Activated CD4-positive, alpha-beta T cell treated with anti-CD3 and anti-CD28 coated beads, Interleukin-2, amount 10 ng/mL, durations not matched to agents 7 days and 5 days (primary cell): ENCODE data around the gene NDRG4. TPM values are rescaled to one million over a fixed set of nuclear protein-coding genes. Genes with fewer than 3 reads are reported as not detected.
"Not testable (repeated sequence)": the region's sequence is repeated elsewhere in the genome, so short reads cannot be mapped to it uniquely, and the experiment has no call there.

ENCODE experiments used
- CTCF ChIA-PET: fragments of 350-600 bp; sonication (Branson Sonifier 250); formaldehyde crosslinking; loops from one replicate; lab custom pipeline; 2021; ENCODE audit warnings: antibody characterized with exemption; lab: Charles Lee
- POLR2A ChIA-PET: fragments of 350-600 bp; sonication (Branson Sonifier 250); formaldehyde crosslinking; loops from one replicate; lab custom pipeline; 2021; ENCODE audit warnings: antibody characterized with exemption; lab: Charles Lee
- DNase-seq: peaks from one replicate; pipeline ENCODE4 v3.0.0-alpha.2; 2020
- H3K27ac Mint-ChIP-seq: one replicate; pipeline ENCODE4 v1.8.0; 2021; ENCODE audit warnings: mild to moderate bottlenecking, moderate library complexity, mixed read lengths
- H3K27me3 Mint-ChIP-seq: one replicate; pipeline ENCODE4 v1.8.0; 2021; ENCODE audit warnings: mixed read lengths
- H3K36me3 Mint-ChIP-seq: one replicate; pipeline ENCODE4 v1.8.0; 2021; ENCODE audit warnings: low read depth, mixed read lengths
- H3K4me1 Mint-ChIP-seq: one replicate; pipeline ENCODE4 v1.8.0; 2021; ENCODE audit warnings: mixed read lengths
- H3K4me3 Mint-ChIP-seq: one replicate; pipeline ENCODE4 v1.8.0; 2021; ENCODE audit warnings: mild to moderate bottlenecking, moderate library complexity, mixed read lengths
- H3K9me3 Mint-ChIP-seq: one replicate; pipeline ENCODE4 v1.8.0; 2021; ENCODE audit warnings: mixed read lengths
- total RNA-seq, 2 experiments: library from RNA; stranded (reverse); gene quantifications; one replicate each; pipeline ENCODE4 v1.2.3, GENCODE V29; 2021

NDRG4 gene
- total RNA-seq, 2 experiments from 2014 or later, result 0.69 to 0.97 TPM

GRCh38 chr16:58490539-58490938, 9.4 kb upstream of the NDRG4 start:
- H3K4me3 Mint-ChIP-seq, CTCF ChIA-PET, H3K27me3 Mint-ChIP-seq, POLR2A ChIA-PET, DNase-seq, H3K27ac Mint-ChIP-seq, H3K36me3 Mint-ChIP-seq, H3K9me3 Mint-ChIP-seq, H3K4me1 Mint-ChIP-seq: not testable (repeated sequence)

GRCh38 chr16:58492066-58492465, 7.9 kb upstream of the NDRG4 start:
- Mint-ChIP-seq H3K27ac (no peak overlapping the region), H3K9me3 (no peaks in the 10 kb centered on the region), H3K4me3 (no peak overlapping the region), H3K4me1 (peaks cover 12% of the 10 kb centered on the region), H3K27me3 (no peaks in the 10 kb centered on the region), H3K36me3 (no peaks in the 10 kb centered on the region)
- DNase-seq, result no peak
- CTCF ChIA-PET, result interaction anchor here (3.0 kb wide), 1 partner anchor 157 kb away, joined by 10 read pairs; no protein-coding TSS in a partner anchor
- POLR2A ChIA-PET, result no interaction called here

- H3K4me3 Mint-ChIP-seq, result no peak overlapping the region
- H3K4me1 Mint-ChIP-seq, result peaks cover 10% of the 10 kb centered on the region
- no peak overlapping the region for H3K27ac Mint-ChIP-seq
- DNase-seq, result no peak
- ChIA-PET CTCF (interaction anchor here (3.0 kb wide), 1 partner anchor 158 kb away, joined by 10 read pairs; no protein-coding TSS in a partner anchor), POLR2A (no interaction called here)
- H3K36me3 Mint-ChIP-seq, result no peaks in the 10 kb centered on the region
- H3K27me3 Mint-ChIP-seq, result no peaks in the 10 kb centered on the region
- no peaks in the 10 kb centered on the region for H3K9me3 Mint-ChIP-seq
Measured at GRCh38 chr16:58492735-58493134, 7.2 kb upstream of the NDRG4 start.

GRCh38 chr16:58493756-58494431, 6.0 kb upstream of the NDRG4 start:
- H3K4me3 Mint-ChIP-seq, result no peak overlapping the region

GRCh38 chr16:58494981-58495520, 4.9 kb upstream of the NDRG4 start:
- Mint-ChIP-seq H3K9me3 (no peaks in the 10 kb centered on the region), H3K4me3 (no peak overlapping the region), H3K27me3 (peaks cover 2% of the 10 kb centered on the region), H3K4me1 (peaks cover 12% of the 10 kb centered on the region), H3K27ac (no peak overlapping the region), H3K36me3 (no peaks in the 10 kb centered on the region)
- CTCF ChIA-PET, result interaction anchor here (0.6 to 1.4 kb wide), 5 partner anchors 156 to 261 kb away, joined by 3 to 4 read pairs (median 3); no protein-coding TSS in a partner anchor
- POLR2A ChIA-PET, result no interaction called here
- DNase-seq, result peak; percentile 82

More at GRCh38 chr16:58493756-58494431, 6.0 kb upstream of the NDRG4 start:
- CTCF ChIA-PET, result interaction anchor here (0.7 to 3.0 kb wide), 3 partner anchors 150 to 262 kb away, joined by 3 to 10 read pairs (median 4); no protein-coding TSS in a partner anchor
- H3K4me1 Mint-ChIP-seq, result peaks cover 9% of the 10 kb centered on the region
- POLR2A ChIA-PET, result no interaction called here
- peaks cover under 1% of the 10 kb centered on the region for H3K27me3 Mint-ChIP-seq
- no peak overlapping the region for H3K27ac Mint-ChIP-seq
- H3K9me3 Mint-ChIP-seq, result no peaks in the 10 kb centered on the region
- no peaks in the 10 kb centered on the region for H3K36me3 Mint-ChIP-seq
- DNase-seq, result no peak

GRCh38 chr16:58495521-58496331, 4.2 kb upstream of the NDRG4 start:
- Mint-ChIP-seq H3K27me3 (peaks cover 2% of the 10 kb centered on the region), H3K4me1 (peaks cover 16% of the 10 kb centered on the region), H3K36me3 (no peaks in the 10 kb centered on the region), H3K4me3 (no peak overlapping the region), H3K27ac (no peak overlapping the region), H3K9me3 (no peaks in the 10 kb centered on the region)
- POLR2A ChIA-PET, result no interaction called here
- CTCF ChIA-PET, result interaction anchor here (0.6 to 1.4 kb wide), 4 partner anchors 157 to 260 kb away, joined by 3 to 4 read pairs (median 3); no protein-coding TSS in a partner anchor
- DNase-seq, result no peak

- Mint-ChIP-seq H3K4me3 (no peak overlapping the region), H3K4me1 (peaks cover 21% of the 10 kb centered on the region), H3K27ac (no peak overlapping the region), H3K9me3 (no peaks in the 10 kb centered on the region), H3K36me3 (no peaks in the 10 kb centered on the region), H3K27me3 (peaks cover 2% of the 10 kb centered on the region)
- CTCF ChIA-PET, result no interaction called here
- DNase-seq, result no peak
- POLR2A ChIA-PET, result no interaction called here
Measured at GRCh38 chr16:58497468-58497867, 2.5 kb upstream of the NDRG4 start.

GRCh38 chr16:58497935-58498334, 2.0 kb upstream of the NDRG4 start:
- Mint-ChIP-seq H3K4me3 (no peak overlapping the region), H3K27me3 (peaks cover 2% of the 10 kb centered on the region), H3K9me3 (no peaks in the 10 kb centered on the region), H3K27ac (no peak overlapping the region), H3K36me3 (no peaks in the 10 kb centered on the region), H3K4me1 (peaks cover 21% of the 10 kb centered on the region)
- CTCF ChIA-PET, result no interaction called here
- POLR2A ChIA-PET, result no interaction called here
- no peak for DNase-seq

GRCh38 chr16:58498341-58499091, 1.4 kb upstream of the NDRG4 start:
- POLR2A ChIA-PET, result no interaction called here
- peaks cover 21% of the 10 kb centered on the region for H3K4me1 Mint-ChIP-seq
- H3K36me3 Mint-ChIP-seq, result no peaks in the 10 kb centered on the region
- H3K27ac Mint-ChIP-seq, result no peak overlapping the region
- H3K27me3 Mint-ChIP-seq, result peaks cover 2% of the 10 kb centered on the region
- no peaks in the 10 kb centered on the region for H3K9me3 Mint-ChIP-seq
- H3K4me3 Mint-ChIP-seq, result no peak overlapping the region
- DNase-seq, result no peak
- CTCF ChIA-PET, result interaction anchor here (1.3 to 1.4 kb wide), 2 partner anchors 22 to 258 kb away, joined by 3 to 4 read pairs; no protein-coding TSS in a partner anchor

GRCh38 chr16:58499092-58499511, 841 bp upstream of the NDRG4 start:
- Mint-ChIP-seq H3K27me3 (peaks cover 2% of the 10 kb centered on the region), H3K36me3 (no peaks in the 10 kb centered on the region), H3K27ac (no peak overlapping the region), H3K4me1 (peaks cover 21% of the 10 kb centered on the region), H3K9me3 (no peaks in the 10 kb centered on the region), H3K4me3 (no peak overlapping the region)
- POLR2A ChIA-PET, result no interaction called here
- no peak for DNase-seq
- CTCF ChIA-PET, result interaction anchor here (0.9 to 1.4 kb wide), 4 partner anchors 15 to 313 kb away, joined by 3 to 4 read pairs (median 3); no protein-coding TSS in a partner anchor

- Mint-ChIP-seq H3K27ac (peak overlapping the region; percentile 71), H3K9me3 (no peaks in the 10 kb centered on the region), H3K27me3 (peaks cover 2% of the 10 kb centered on the region), H3K4me1 (peaks cover 13% of the 10 kb centered on the region), H3K36me3 (no peaks in the 10 kb centered on the region), H3K4me3 (peak overlapping the region; percentile 66)
- no peak for DNase-seq
- CTCF ChIA-PET, result no interaction called here
- POLR2A ChIA-PET, result no interaction called here
Measured at GRCh38 chr16:58500430-58501241, 693 bp downstream of the NDRG4 start.
